ENCODE data around the gene ARIH2. TPM values are rescaled to one million over a fixed set of nuclear protein-coding genes. Genes with fewer than 3 reads are reported as not detected.

The ARIH2 gene
- total RNA-seq, 1 donor = 120 TPM

DNA sequence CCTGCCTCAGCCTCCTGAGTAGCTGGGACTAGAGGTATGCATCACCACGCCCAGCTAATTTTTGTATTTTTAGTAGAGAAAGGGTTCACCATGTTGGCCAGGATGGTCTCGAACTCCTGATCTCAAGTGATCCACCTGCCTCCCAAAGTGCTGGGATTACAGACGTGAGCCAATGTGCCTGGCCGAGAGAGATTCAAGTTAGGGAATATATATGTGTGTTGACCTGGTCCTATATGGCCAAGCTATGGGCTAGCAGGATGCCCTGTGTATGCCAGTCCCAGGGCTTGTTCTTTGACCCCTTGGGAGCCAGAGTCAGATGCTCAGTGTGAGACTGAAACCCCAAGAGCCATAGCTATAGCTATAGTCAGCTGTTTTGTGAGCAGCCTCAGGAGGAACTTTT is 105.1 kb downstream of the ARIH2 start:
- Histone ChIP-seq H3K4me1 (ENCODE audit: insufficient read depth, low read length) (peaks cover 47% of the 10 kb centered on the region), H3K4me3 (ENCODE audit: low read length) (no peak overlapping the region), H3K9me3 (ENCODE audit: low read depth, low read length) (no peaks in the 10 kb centered on the region), H3K27me3 (ENCODE audit: insufficient read depth, low read length) (no peaks in the 10 kb centered on the region)

DNA sequence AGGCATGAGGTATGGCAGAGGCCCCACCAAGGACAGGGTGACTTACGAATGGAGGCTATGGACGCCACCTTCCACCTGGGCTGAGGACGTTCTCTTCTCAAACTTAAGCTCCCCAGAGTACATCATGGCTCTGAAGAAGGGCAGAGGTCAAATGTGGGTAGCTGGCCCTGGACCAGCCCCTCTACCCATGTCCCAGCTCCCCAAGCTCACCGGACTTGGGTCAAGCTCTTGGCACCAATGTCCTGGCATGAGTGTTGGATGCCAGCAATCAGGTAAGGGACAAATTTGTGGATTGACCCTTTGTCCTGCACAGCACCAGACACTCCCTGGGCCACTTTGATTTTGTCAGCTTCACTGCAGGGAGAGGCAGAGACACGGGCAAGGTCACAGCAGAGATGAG is 105.8 kb downstream of the ARIH2 start:
- no peaks in the 10 kb centered on the region for H3K27me3 ChIP-seq (ENCODE audit: insufficient read depth, low read length)
- H3K4me3 ChIP-seq (ENCODE audit: low read length) = no peak overlapping the region
- H3K9me3 ChIP-seq (ENCODE audit: low read depth, low read length) = no peaks in the 10 kb centered on the region
- peaks cover 47% of the 10 kb centered on the region for H3K4me1 ChIP-seq (ENCODE audit: insufficient read depth, low read length)

DNA sequence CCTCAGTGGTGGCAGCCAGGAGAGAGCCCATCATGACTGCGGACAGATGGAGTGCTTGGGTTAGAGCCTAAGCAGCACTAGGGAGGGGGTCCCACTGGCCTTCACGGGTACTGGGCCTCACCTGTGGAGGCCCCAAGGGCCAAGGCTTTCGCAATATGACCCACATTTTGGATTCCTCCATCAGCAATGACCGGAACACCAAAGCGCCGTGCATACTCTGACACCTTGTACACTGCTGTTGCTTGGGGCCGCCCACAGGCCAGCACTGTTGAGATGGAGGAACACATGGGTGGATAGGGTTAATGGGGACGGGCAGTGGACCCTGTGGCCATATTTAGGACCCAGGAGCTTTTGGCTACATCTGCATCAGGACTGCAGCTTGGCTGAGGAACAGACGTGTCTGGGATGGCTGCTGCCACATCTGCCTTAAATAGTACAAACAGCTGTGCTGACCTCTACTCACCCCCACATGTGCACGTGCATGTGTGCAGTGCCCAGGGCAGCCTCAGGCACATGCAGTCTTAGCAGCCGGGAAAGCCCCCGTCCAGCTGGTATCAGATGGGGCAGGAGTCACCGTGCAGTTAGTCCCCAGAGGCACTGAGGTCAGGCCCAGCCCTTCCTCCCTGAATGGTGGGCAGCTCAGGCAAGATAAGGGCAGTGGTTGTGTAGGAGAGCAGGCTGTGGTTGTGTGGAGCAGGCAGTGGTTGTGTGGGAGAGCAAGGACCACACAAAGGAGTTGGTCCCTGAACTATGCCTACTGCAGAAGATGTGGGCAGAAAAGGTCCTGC is 106.6 kb downstream of the ARIH2 start:
- H3K4me3 ChIP-seq (ENCODE audit: low read length) = no peak overlapping the region
- H3K27me3 ChIP-seq (ENCODE audit: insufficient read depth, low read length) = no peaks in the 10 kb centered on the region
- H3K9me3 ChIP-seq (ENCODE audit: low read depth, low read length) = no peaks in the 10 kb centered on the region
- H3K4me1 ChIP-seq (ENCODE audit: insufficient read depth, low read length) = peaks cover 41% of the 10 kb centered on the region

DNA sequence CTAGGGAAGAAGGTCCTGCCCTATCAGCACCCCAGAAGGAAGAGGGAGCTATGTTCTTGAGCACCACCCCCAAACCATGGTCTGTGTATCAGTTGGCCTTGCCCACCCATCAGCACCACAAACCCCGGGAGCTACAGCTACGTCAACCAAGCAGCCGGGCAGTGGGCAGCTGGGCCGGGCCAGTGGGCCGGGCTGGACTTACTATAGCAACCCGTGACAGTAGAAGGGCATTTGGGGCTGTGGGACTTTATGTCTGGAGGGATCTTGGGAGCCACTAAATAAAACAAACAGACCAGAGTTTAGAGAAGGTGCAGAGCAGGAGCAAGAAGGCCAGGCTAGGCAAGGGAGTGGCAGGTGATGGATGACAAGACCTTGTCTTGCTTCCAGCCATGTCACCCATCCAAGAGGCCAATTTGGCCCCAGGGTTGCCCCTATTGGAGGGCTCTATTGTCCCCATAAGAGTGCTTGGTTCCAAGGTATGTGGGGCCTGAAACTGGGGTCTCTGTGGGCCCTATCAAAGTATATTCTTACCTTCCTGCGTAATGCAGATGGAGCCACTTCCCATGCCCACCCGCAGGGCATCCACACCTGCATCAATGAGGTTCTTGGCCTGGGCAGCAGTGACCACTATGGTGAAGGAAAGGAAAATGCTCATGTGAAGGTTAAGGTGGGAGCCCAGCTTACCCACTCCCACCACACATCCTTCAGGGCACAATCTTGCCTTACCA is 107.3 kb downstream of the ARIH2 start:
- H3K4me1 ChIP-seq (ENCODE audit: insufficient read depth, low read length) = peaks cover 34% of the 10 kb centered on the region
- no peaks in the 10 kb centered on the region for H3K27me3 ChIP-seq (ENCODE audit: insufficient read depth, low read length)
- no peaks in the 10 kb centered on the region for H3K9me3 ChIP-seq (ENCODE audit: low read depth, low read length)
- H3K4me3 ChIP-seq (ENCODE audit: low read length) = no peak overlapping the region

DNA sequence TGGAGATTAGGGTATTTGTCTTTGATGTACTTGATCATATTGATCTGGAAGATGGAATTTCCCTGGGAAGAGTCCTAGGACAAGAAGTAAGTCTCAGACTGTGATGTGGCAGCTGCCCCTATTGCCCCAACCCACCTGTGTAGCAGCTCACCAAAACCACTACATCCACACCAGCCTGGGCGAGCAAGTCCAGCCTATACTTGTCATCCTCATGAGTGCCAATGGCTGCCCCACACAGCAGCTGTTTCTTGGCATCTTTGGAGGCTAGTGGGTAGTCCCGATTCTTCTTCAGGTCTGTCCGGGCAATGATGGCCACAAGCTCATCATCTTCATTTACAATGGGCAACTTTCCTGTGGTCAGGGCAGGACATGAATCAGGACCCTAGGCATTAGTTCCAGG is 107.9 kb downstream of the ARIH2 start:
- peaks cover 31% of the 10 kb centered on the region for H3K4me1 ChIP-seq (ENCODE audit: insufficient read depth, low read length)
- H3K27me3 ChIP-seq (ENCODE audit: insufficient read depth, low read length) = no peaks in the 10 kb centered on the region
- H3K9me3 ChIP-seq (ENCODE audit: low read depth, low read length) = no peaks in the 10 kb centered on the region
- no peak overlapping the region for H3K4me3 ChIP-seq (ENCODE audit: low read length)

DNA sequence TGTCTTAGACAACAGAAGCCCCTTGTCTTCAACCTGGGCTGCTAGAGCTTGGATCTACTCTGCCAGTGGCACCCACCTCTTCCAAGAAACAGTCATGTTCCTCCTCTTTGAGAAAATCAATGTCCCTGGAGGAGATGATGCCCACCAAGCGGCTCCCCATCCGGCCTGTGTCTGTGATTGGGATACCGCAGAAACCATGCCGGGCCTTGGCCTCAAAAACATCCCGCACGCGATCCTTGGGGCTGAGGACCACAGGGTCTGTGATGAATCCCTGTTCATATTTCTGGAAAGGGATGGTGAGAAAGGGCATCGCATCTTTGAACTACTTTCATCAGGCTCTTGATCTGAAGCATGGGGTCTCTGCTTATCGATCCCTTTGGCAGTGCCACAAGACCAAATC is 109.0 kb downstream of the ARIH2 start:
- H3K4me3 ChIP-seq (ENCODE audit: low read length) = no peak overlapping the region
- no peaks in the 10 kb centered on the region for H3K9me3 ChIP-seq (ENCODE audit: low read depth, low read length)
- H3K4me1 ChIP-seq (ENCODE audit: insufficient read depth, low read length) = peaks cover 28% of the 10 kb centered on the region
- H3K27me3 ChIP-seq (ENCODE audit: insufficient read depth, low read length) = no peaks in the 10 kb centered on the region

DNA sequence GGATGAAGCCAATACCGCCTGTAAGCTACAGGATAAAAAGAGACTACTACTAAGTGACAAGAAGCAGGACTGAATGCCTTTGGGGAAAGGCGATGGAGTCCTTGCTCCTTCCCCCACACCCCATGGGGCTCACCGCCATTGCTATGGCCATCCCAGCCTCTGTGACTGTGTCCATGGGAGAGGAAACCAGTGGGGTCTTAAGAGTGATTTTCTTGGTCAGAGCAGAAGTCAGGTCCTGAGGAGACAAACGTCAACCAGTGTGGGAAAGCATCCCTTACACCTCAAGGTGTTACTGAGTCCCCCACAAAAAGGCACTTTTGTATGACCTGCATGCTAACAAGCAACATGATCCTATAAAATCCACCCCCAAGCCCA is 109.6 kb downstream of the ARIH2 start:
- Histone ChIP-seq H3K4me3 (ENCODE audit: low read length) (no peak overlapping the region), H3K27me3 (ENCODE audit: insufficient read depth, low read length) (no peaks in the 10 kb centered on the region), H3K9me3 (ENCODE audit: low read depth, low read length) (no peaks in the 10 kb centered on the region), H3K4me1 (ENCODE audit: insufficient read depth, low read length) (peaks cover 21% of the 10 kb centered on the region)

DNA sequence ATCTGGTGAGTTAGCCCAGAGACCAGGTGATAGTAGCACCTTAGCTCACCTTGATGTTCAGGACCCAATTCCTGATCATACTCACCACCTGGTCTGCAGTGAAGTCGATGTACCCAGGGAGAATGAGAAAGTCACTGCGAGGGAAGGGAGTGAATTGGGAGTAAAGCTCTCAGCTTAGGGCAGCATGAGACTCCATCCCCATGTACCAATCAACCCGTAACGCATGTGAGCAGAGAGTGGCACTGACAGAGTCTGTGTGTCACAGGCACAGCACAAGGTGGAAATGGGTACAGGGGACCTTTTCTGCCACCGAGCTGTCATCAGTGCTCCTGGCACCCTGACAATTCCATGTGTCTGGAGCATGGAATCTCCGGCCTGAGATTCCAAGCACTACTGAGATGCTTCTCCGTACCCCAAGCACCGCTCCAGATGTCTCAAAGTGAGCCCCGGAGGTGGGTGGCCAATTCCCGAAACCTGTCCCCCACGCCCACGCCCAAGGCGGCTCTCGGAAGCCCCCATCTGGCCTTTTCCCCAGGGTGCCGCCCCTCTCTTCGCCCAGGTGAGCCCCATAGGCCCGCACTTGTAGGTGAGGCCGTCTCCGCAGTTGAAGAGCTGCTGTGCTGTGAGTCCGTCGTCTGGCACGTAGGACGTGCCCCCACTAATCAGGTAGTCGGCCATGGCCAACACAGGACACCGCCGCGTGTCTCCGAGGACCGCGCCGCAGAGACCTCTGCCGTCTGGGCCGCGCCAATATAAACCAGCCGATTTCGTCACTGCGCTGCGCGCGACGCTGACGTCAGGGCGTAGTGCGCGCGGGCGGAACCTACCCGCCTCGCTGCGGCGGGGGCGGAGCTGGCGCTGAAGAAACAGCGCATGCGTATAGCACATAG is 110.3 kb downstream of the ARIH2 start, which contains the start of gene IMPDH2:
IMPDH2 (minus strand) TSS at position 726 of the 890 bp plus-strand sequence; CDS start at position 678, 48 bp downstream.
- Histone ChIP-seq H3K27me3 (ENCODE audit: insufficient read depth, low read length) (no peaks in the 10 kb centered on the region), H3K4me1 (ENCODE audit: insufficient read depth, low read length) (peaks cover 17% of the 10 kb centered on the region), H3K4me3 (ENCODE audit: low read length) (peak within 1 kb of the TSS; percentile 57), H3K9me3 (ENCODE audit: low read depth, low read length) (no peaks in the 10 kb centered on the region)

DNA sequence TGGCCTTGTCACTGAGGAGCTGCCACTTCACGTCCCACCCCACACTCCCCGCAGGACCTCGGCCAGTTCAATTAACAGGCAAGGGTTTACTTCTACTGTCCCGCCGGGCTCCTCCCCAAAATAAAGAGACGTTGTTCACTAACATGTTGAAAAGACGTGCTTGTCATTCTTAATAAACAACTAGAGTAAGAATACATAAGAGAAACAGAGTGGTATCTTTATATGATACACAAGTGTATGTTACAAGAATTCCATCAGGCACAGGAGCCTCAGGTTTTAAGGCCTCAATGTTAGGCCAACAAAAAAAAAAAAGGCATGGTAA is 110.9 kb downstream of the ARIH2 start:
- Histone ChIP-seq H3K4me3 (ENCODE audit: low read length) (peak overlapping the region; percentile 57), H3K9me3 (ENCODE audit: low read depth, low read length) (no peaks in the 10 kb centered on the region), H3K4me1 (ENCODE audit: insufficient read depth, low read length) (peaks cover 17% of the 10 kb centered on the region), H3K27me3 (ENCODE audit: insufficient read depth, low read length) (no peaks in the 10 kb centered on the region)

DNA sequence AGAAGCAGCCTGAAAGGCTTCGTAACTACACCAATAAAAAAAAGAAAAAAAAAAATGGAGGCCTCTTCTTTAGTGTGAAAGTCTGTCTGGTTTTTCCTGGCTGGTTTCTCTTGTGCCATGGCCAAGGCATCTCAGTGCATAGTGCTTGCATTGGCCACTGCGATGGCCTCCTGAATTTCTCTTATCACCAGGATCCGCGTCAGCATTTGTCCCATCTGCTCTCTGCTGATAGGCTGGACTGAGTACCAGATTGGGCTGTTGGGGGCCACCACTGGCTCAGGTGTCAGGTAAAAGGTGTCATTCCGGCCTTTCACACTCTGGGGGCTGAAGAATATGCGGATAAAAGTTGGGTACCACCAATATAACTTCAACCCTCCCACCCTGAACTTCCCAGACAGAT is 111.7 kb downstream of the ARIH2 start:
- H3K4me1 ChIP-seq (ENCODE audit: insufficient read depth, low read length) = peaks cover 21% of the 10 kb centered on the region
- no peak overlapping the region for H3K4me3 ChIP-seq (ENCODE audit: low read length)
- H3K27me3 ChIP-seq (ENCODE audit: insufficient read depth, low read length) = no peaks in the 10 kb centered on the region
- H3K9me3 ChIP-seq (ENCODE audit: low read depth, low read length) = no peaks in the 10 kb centered on the region

DNA sequence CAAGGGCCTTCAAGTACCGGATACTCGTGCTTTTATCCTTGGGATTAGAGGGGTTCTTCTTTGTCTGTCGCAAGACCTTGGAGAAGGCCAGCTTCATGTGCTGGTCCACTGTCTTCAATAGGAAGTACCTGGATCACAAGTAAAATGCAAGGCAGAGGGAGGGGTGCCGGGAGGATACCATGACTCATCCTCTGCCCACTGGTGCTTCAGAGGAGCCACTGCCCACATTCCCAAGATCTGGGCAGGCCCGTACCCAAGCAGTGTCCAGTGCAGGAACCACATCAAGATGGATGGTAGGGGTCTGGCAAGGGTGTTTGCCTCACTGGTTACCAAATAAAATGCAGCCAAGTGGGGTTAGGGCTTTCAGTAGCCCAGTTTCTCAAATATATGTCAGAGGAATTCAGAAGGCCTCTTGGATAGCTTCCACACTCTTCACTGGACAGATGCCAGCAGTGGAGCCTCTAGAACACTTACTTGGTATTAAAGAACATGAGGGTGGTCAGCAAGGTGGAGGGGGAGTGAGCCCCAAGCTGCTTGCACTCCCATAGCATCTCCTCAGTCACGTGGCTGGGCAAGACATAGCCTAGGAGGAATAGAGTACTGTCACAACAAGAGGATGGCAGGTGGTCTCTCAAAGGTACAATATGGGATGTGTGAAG is 114.1 kb downstream of the ARIH2 start:
- Histone ChIP-seq H3K9me3 (ENCODE audit: low read depth, low read length) (no peaks in the 10 kb centered on the region), H3K4me3 (ENCODE audit: low read length) (no peak overlapping the region), H3K27me3 (ENCODE audit: insufficient read depth, low read length) (no peaks in the 10 kb centered on the region), H3K4me1 (ENCODE audit: insufficient read depth, low read length) (peaks cover 28% of the 10 kb centered on the region)

DNA sequence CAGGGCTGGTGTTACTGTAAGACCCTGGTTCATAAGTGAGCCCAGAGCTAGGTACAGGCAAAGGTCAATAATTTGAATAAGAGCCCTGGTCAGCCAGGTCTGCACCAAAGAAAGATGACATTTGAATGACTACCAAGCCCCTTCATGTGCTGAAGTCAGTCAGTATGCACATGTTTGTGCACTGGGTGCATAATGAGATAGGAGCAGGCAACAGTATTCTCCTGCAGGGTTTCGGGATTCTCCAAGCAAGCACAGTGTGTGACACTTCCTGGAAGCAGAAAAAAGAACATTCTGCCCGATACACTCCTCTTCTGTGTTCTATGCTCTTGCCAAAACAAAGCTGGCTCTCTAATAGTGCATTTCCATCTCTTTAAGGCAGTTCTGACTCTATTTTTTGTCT is 116.0 kb downstream of the ARIH2 start:
- no peaks in the 10 kb centered on the region for H3K9me3 ChIP-seq (ENCODE audit: low read depth, low read length)
- H3K4me3 ChIP-seq (ENCODE audit: low read length) = no peak overlapping the region
- H3K27me3 ChIP-seq (ENCODE audit: insufficient read depth, low read length) = no peaks in the 10 kb centered on the region
- H3K4me1 ChIP-seq (ENCODE audit: insufficient read depth, low read length) = peaks cover 10% of the 10 kb centered on the region

DNA sequence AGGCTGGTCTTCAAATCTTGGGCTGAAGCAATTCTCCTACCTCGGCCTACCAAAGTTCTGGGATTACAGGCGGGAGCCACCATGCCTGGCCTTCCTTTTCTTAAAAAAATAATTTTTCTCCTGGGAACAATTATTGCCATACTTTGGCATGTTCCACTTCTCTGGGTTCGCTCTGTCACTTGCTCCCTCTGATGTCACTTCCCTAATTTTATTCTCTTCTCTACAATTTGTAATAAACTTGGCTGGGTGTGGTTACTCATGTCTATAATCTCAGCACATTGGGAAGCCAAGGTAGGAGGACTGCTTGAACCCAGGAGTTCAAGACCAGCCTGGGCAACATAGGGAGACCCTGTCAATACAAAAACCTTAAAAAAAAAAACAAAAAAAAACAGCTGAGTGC is 116.6 kb downstream of the ARIH2 start:
- Histone ChIP-seq H3K4me3 (ENCODE audit: low read length) (no peak overlapping the region), H3K9me3 (ENCODE audit: low read depth, low read length) (no peaks in the 10 kb centered on the region), H3K4me1 (ENCODE audit: insufficient read depth, low read length) (peaks cover 10% of the 10 kb centered on the region), H3K27me3 (ENCODE audit: insufficient read depth, low read length) (no peaks in the 10 kb centered on the region)

All from mononuclear cell (primary cell).